Gastrocnemius medialis (tissue), 4 donors: Measurements from ENCODE around the gene SFMBT1. TPM values are rescaled to one million over a fixed set of nuclear protein-coding genes. Genes with fewer than 3 reads are reported as not detected.

Experiments used
- ATAC-seq, 2 donors: fragments of 150-250 bp; one replicate each; pipeline ENCODE4 v1.9.1; 2016
- DNase-seq, 2 donors: peaks; one replicate each; pipeline ENCODE4 v3.0.0-alpha.2; 2019
- H3K27ac ChIP-seq, 4 donors: fragments of 200-600 bp; sonication (generic); 1 replicate in 1 of 4; 2 replicates in 3 of 4; pipeline ENCODE4 v1.5.1; 2016 to 2018; ENCODE audit warnings: mild to moderate bottlenecking in 2 of 4, moderate library complexity in 1 of 4
- H3K27me3 ChIP-seq, 3 donors: fragments of 200-600 bp; sonication (generic) in 2 of 3; 1 replicate in 1 of 3; 2 replicates in 2 of 3; pipeline versions ENCODE4 v1.5.1 to v1.6.0; 2016 to 2019; ENCODE audit warnings: mild to moderate bottlenecking in 1 of 3, moderate library complexity in 1 of 3
- H3K36me3 ChIP-seq, 2 donors: fragments of 200-600 bp; sonication (generic) in 1 of 2; one replicate each; pipeline ENCODE4 v1.5.1; 2017 to 2018
- H3K4me1 ChIP-seq, 2 donors: fragments of 200-600 bp; sonication (generic) in 1 of 2; one replicate each; pipeline ENCODE4 v1.5.1; 2016 to 2017; ENCODE audit warnings: mild to moderate bottlenecking in 2 of 2
- H3K4me3 ChIP-seq, 4 donors: fragments of 200-600 bp; sonication (generic) in 3 of 4; 1 replicate in 1 of 4; 2 replicates in 3 of 4; pipeline ENCODE4 v1.5.1; 2016 to 2019; ENCODE audit warnings: mild to moderate bottlenecking in 2 of 4
- H3K9me3 ChIP-seq, 3 donors: fragments of 200-600 bp; sonication (generic) in 2 of 3; 1 replicate in 1 of 3; 2 replicates in 2 of 3; pipeline ENCODE4 v1.5.1; 2016 to 2019
- POLR2A ChIP-seq, 2 donors: fragments of 450-650 bp; IDR thresholded peaks; one replicate each; pipeline ENCODE4 v1.6.1; 2017; ENCODE audit warnings: antibody characterized with exemption in 2 of 2, mild to moderate bottlenecking in 2 of 2, moderate library complexity in 2 of 2
- in situ Hi-C, 4 donors: fragments of 200-750 bp; cut with MboI; loops; one replicate each; pipeline versions ENCODE4 v1.15.0 to v1.8.0; 2017; ENCODE audit warnings: low sequenced_read_pairs in 4 of 4
- intact Hi-C: fragments of 100-400 bp; cut with DNase I; formaldehyde crosslinking; loops from one replicate; pipeline ENCODE4 v1.15.1; 2023; ENCODE audit warnings: low total_unique reads
- total RNA-seq, 4 donors: library from RNA; depleted of rRNA; stranded (reverse); fragments of >200 nt; gene quantifications; one replicate each; pipeline versions ENCODE4 v1.1.0 to v1.2.3, GENCODE V29; 2016
- TF ChIP-seq, protein P1 (sequence below), 5 experiments: fragments of 450-650 bp in 3 of 5; fragments of 200-600 bp in 2 of 5; sonication (generic) in 2 of 5; IDR thresholded peaks in 4 of 5; conservative IDR thresholded peaks in 1 of 5; 1 replicate in 4 of 5; 2 replicates in 1 of 5; pipeline ENCODE4 v1.5.1; 2016 to 2019; ENCODE audit warnings: antibody characterized with exemption in 5 of 5, mild to moderate bottlenecking in 3 of 5, moderate library complexity in 3 of 5

The SFMBT1 gene
- total RNA-seq, 4 donors from 2014 or later: 17.5 to 39.7 (median 29.8) TPM

GRCh38 chr3:52874160-52874701, 171.6 kb downstream of the SFMBT1 start:
- Histone ChIP-seq H3K4me1 (peaks cover 2 to 10% of the 10 kb centered on the region in 2 donors), H3K4me3 (no peak overlapping the region), H3K36me3 (no peaks in the 10 kb centered on the region), H3K9me3 (no peaks in the 10 kb centered on the region), H3K27me3 (no peaks in the 10 kb centered on the region), H3K27ac (no peak overlapping the region)
- intact Hi-C loops (no loop called here), in situ Hi-C loops (loop anchor here in 1 of 4 donors (25.0 kb wide), 1 partner anchor 188 kb away; no protein-coding TSS in a partner anchor)
- no peak for DNase-seq
- no peak for ATAC-seq
- TF ChIP-seq, protein P1, sequence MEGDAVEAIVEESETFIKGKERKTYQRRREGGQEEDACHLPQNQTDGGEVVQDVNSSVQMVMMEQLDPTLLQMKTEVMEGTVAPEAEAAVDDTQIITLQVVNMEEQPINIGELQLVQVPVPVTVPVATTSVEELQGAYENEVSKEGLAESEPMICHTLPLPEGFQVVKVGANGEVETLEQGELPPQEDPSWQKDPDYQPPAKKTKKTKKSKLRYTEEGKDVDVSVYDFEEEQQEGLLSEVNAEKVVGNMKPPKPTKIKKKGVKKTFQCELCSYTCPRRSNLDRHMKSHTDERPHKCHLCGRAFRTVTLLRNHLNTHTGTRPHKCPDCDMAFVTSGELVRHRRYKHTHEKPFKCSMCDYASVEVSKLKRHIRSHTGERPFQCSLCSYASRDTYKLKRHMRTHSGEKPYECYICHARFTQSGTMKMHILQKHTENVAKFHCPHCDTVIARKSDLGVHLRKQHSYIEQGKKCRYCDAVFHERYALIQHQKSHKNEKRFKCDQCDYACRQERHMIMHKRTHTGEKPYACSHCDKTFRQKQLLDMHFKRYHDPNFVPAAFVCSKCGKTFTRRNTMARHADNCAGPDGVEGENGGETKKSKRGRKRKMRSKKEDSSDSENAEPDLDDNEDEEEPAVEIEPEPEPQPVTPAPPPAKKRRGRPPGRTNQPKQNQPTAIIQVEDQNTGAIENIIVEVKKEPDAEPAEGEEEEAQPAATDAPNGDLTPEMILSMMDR (IDR thresholded peaks at IDR 0.05 in 4 of 5, conservative IDR thresholded peaks at IDR 0.05 in 1 of 5): no peak

- no peak for DNase-seq
- no peak for TF ChIP-seq POLR2A (IDR thresholded peaks at IDR 0.05)
- TF ChIP-seq, protein P1 (IDR thresholded peaks at IDR 0.05 in 4 of 5, conservative IDR thresholded peaks at IDR 0.05 in 1 of 5): no peak
- no peaks in the 10 kb centered on the region for H3K36me3 ChIP-seq
- peaks cover 0 to 10% of the 10 kb centered on the region in 2 donors for H3K4me1 ChIP-seq
- no peaks in the 10 kb centered on the region for H3K27me3 ChIP-seq
- H3K4me3 ChIP-seq: no peak overlapping the region
- no peak overlapping the region for H3K27ac ChIP-seq
- intact Hi-C loops: no loop called here
- in situ Hi-C loops: loop anchor here in 1 of 4 donors (25.0 kb wide), 1 partner anchor 189 kb away; no protein-coding TSS in a partner anchor
- ATAC-seq: peak in 1 of 2 donors; percentile 62
- no peaks in the 10 kb centered on the region for H3K9me3 ChIP-seq
These were observed 172.3 kb downstream of the SFMBT1 start for GRCh38 chr3:52873433-52874159.

GRCh38 chr3:52872245-52872644, 173.6 kb downstream of the SFMBT1 start:
- Histone ChIP-seq H3K4me1 (peaks cover 0 to 10% of the 10 kb centered on the region in 2 donors), H3K27me3 (no peaks in the 10 kb centered on the region), H3K4me3 (no peak overlapping the region), H3K9me3 (no peaks in the 10 kb centered on the region), H3K36me3 (no peaks in the 10 kb centered on the region), H3K27ac (no peak overlapping the region)
- TF ChIP-seq, protein P1 (IDR thresholded peaks at IDR 0.05 in 4 of 5, conservative IDR thresholded peaks at IDR 0.05 in 1 of 5): no peak
- TF ChIP-seq POLR2A (IDR thresholded peaks at IDR 0.05): no peak
- in situ Hi-C loops (loop anchor here in 1 of 4 donors (25.0 kb wide), 1 partner anchor 190 kb away; no protein-coding TSS in a partner anchor), intact Hi-C loops (no loop called here)
- no peak for DNase-seq
- ATAC-seq: no peak

DNA sequence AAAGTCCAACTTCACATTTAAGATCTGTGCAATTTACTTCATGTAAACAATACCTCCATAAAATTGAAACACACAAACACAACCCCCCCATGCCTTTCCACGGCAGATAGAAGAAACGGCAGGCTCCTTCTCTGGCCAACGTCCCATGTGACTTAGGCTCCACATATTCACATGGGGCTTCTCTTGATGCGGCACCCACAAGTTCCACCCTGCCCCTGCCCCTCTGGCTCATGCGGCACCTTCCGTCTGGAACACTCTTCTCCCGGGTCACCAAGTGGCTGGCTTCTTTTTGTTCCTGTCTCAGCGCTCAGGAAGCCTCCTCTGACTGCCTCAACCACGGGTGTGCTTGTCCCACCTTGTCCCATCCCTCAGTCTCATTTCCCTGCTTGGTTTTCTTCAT, 174.1 kb downstream of the SFMBT1 start:
- DNase-seq (no peak), ATAC-seq (no peak)
- Histone ChIP-seq H3K9me3 (no peaks in the 10 kb centered on the region), H3K36me3 (no peaks in the 10 kb centered on the region), H3K27ac (no peak overlapping the region), H3K4me1 (peaks cover 0 to 10% of the 10 kb centered on the region in 2 donors), H3K4me3 (no peak overlapping the region), H3K27me3 (no peaks in the 10 kb centered on the region)
- in situ Hi-C loops: loop anchor here in 1 of 4 donors (25.0 kb wide), 1 partner anchor 191 kb away; no protein-coding TSS in a partner anchor
- TF ChIP-seq, protein P1 (IDR thresholded peaks at IDR 0.05 in 4 of 5, conservative IDR thresholded peaks at IDR 0.05 in 1 of 5): no peak
- TF ChIP-seq POLR2A (IDR thresholded peaks at IDR 0.05): no peak
- intact Hi-C loops: no loop called here
